SK-N-SH treated with all-trans-retinoic acid at 6 μM for 48 hours (cell line): ENCODE results near the gene CLBA1.

ENCODE experiments used
- ATAC-seq: fragments of 200-7000 bp; cut with Tn5 transposase; 3 replicates; pipeline ENCODE4 v1.9.1; 2020; ENCODE audit warnings: mild to moderate bottlenecking, moderate library complexity
- BACH2 ChIP-seq: fragments of 250-450 bp; sonication (Bioruptor Pico); IDR thresholded peaks from 2 replicates; pipeline ENCODE4 v1.9.0; 2021; ENCODE audit warnings: mild to moderate bottlenecking, borderline replicate concordance
- CSDC2 ChIP-seq: fragments of 250-450 bp; sonication (Bioruptor Pico); IDR thresholded peaks from 2 replicates; pipeline ENCODE4 v1.5.0; 2020; ENCODE audit warnings: mild to moderate bottlenecking, moderate library complexity
- ESRRG ChIP-seq: fragments of 250-450 bp; sonication (Bioruptor Pico); IDR thresholded peaks from 2 replicates; pipeline ENCODE4 v1.6.1; 2021; ENCODE audit warnings: mild to moderate bottlenecking
- GLIS3 ChIP-seq: fragments of 250-450 bp; sonication (Bioruptor Pico); IDR thresholded peaks from 2 replicates; pipeline ENCODE4 v1.5.0; 2020; ENCODE audit warnings: mild to moderate bottlenecking, moderate library complexity
- ISL1 ChIP-seq: fragments of 250-450 bp; sonication (Bioruptor Pico); IDR thresholded peaks from 2 replicates; pipeline ENCODE4 v2.1.2; 2022; ENCODE audit warnings: mild to moderate bottlenecking, moderate library complexity
- OSR1 ChIP-seq: fragments of 250-450 bp; sonication (Bioruptor Pico); IDR thresholded peaks from 2 replicates; pipeline ENCODE4 v1.8.0; 2022; ENCODE audit warnings: moderate library complexity, mild to moderate bottlenecking, inconsistent platforms
- PPARA ChIP-seq: fragments of 250-450 bp; sonication (Bioruptor Pico); IDR thresholded peaks from 2 replicates; pipeline ENCODE4 v1.5.0; 2020; ENCODE audit warnings: mild to moderate bottlenecking, borderline replicate concordance
- RARB ChIP-seq: fragments of 250-450 bp; sonication (Bioruptor Pico); IDR thresholded peaks from 2 replicates; pipeline ENCODE4 v1.8.0; 2021; ENCODE audit warnings: mild to moderate bottlenecking, moderate library complexity
- SNAI2 ChIP-seq: fragments of 250-450 bp; sonication (Bioruptor Pico); IDR thresholded peaks from 2 replicates; pipeline ENCODE4 v1.5.0; 2020; ENCODE audit warnings: mild to moderate bottlenecking, moderate library complexity
- TOX ChIP-seq: fragments of 250-450 bp; sonication (Bioruptor Pico); IDR thresholded peaks from 2 replicates; pipeline ENCODE4 v1.8.0; 2021; ENCODE audit warnings: mild to moderate bottlenecking, moderate library complexity, borderline replicate concordance
- ZC3H10 ChIP-seq: fragments of 250-450 bp; sonication (Bioruptor Pico); IDR thresholded peaks from 2 replicates; pipeline ENCODE4 v1.5.1; 2021; ENCODE audit warnings: mild to moderate bottlenecking, moderate library complexity
- ZFP30 ChIP-seq: fragments of 450-650 bp; formaldehyde crosslinking; IDR thresholded peaks from 2 replicates; pipeline ENCODE4 v1.5.0; 2022; ENCODE audit warnings: mild to moderate bottlenecking, moderate library complexity
- ZNF565 ChIP-seq: fragments of 450-650 bp; formaldehyde crosslinking; conservative IDR thresholded peaks from 2 replicates; pipeline ENCODE4 v1.5.0; 2020; ENCODE audit warnings: low read depth, mild to moderate bottlenecking, moderate library complexity
- ZNF8 ChIP-seq: fragments of 450-650 bp; formaldehyde crosslinking; IDR thresholded peaks from 2 replicates; pipeline ENCODE4 v1.5.0; 2020; ENCODE audit warnings: mild to moderate bottlenecking, moderate library complexity
- TF ChIP-seq, protein P1 (sequence below): fragments of 250-450 bp; sonication (Bioruptor Pico); IDR thresholded peaks from 2 replicates; pipeline ENCODE4 v1.5.1; 2020; ENCODE audit warnings: low read depth, mild to moderate bottlenecking, moderate library complexity
- TF ChIP-seq, protein P2 (sequence below): fragments of 250-450 bp; sonication (Bioruptor Pico); IDR thresholded peaks from 2 replicates; pipeline ENCODE4 v1.5.0; 2020; ENCODE audit warnings: mild to moderate bottlenecking, moderate library complexity
- TF ChIP-seq, protein P3 (sequence below): fragments of 250-450 bp; sonication (Bioruptor Pico); IDR thresholded peaks from 2 replicates; pipeline ENCODE4 v1.8.0; 2021; ENCODE audit warnings: low read depth, mild to moderate bottlenecking, moderate library complexity, borderline replicate concordance
- TF ChIP-seq, protein P4 (sequence below): fragments of 250-450 bp; sonication (Bioruptor Pico); IDR thresholded peaks from 2 replicates; pipeline ENCODE4 v1.8.0; 2020; ENCODE audit warnings: mild to moderate bottlenecking, moderate library complexity, borderline replicate concordance
- TF ChIP-seq, protein P5 (sequence below): fragments of 250-450 bp; sonication (Bioruptor Pico); IDR thresholded peaks from 2 replicates; pipeline ENCODE4 v1.5.1; 2021; ENCODE audit warnings: mild to moderate bottlenecking, moderate library complexity

The CLBA1 gene

DNA sequence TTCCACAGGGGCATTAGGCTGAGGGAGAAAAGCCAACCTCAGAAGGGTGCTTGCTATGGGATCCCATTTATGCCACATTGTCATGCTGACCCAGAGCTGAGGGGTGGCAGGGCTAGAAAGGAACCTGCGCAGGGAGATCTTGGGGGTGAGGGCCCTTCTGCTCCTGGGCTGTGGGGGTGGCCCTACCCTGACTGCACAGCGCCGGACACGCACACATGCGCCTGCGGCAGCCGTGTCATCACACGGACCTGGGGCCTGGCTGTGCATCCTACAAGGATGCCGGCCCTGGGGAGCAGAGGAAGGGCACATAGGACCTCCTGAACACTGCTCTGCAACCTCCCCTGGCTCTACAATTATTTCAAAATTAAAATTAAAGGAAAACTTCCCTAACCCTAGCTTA lies 28.4 kb downstream of the CLBA1 start:
- no peak for ATAC-seq
- TF ChIP-seq, protein P1, sequence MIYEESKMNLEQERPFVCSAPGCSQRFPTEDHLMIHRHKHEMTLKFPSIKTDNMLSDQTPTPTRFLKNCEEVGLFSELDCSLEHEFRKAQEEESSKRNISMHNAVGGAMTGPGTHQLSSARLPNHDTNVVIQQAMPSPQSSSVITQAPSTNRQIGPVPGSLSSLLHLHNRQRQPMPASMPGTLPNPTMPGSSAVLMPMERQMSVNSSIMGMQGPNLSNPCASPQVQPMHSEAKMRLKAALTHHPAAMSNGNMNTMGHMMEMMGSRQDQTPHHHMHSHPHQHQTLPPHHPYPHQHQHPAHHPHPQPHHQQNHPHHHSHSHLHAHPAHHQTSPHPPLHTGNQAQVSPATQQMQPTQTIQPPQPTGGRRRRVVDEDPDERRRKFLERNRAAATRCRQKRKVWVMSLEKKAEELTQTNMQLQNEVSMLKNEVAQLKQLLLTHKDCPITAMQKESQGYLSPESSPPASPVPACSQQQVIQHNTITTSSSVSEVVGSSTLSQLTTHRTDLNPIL (CRISPR knock-in tag), result no peak
- TF ChIP-seq ESRRG (CRISPR knock-in tag), result no peak
- no peak for TF ChIP-seq RARB (CRISPR knock-in tag)
- TF ChIP-seq, all 23 proteins: peak for 0

DNA sequence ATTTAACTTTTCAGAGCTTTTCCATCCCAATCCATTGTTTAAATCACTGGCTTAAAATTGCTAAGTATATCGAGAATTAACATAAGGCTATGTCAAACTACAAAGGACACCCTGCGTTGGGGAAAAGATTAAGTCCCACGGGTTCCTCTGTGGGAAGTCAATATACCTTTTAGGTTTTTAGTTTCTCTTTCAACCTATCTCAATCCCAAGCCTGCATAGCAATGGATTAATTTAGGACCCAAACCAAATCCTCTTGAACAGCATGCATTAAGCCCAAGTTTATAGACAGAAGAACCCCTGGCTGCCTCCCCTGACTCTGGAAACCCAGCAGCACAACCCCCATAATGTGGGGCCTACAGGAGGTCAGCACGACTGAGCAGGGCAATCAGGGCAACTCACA lies 29.0 kb downstream of the CLBA1 start:
- no peak for ATAC-seq
- TF ChIP-seq, protein P2, sequence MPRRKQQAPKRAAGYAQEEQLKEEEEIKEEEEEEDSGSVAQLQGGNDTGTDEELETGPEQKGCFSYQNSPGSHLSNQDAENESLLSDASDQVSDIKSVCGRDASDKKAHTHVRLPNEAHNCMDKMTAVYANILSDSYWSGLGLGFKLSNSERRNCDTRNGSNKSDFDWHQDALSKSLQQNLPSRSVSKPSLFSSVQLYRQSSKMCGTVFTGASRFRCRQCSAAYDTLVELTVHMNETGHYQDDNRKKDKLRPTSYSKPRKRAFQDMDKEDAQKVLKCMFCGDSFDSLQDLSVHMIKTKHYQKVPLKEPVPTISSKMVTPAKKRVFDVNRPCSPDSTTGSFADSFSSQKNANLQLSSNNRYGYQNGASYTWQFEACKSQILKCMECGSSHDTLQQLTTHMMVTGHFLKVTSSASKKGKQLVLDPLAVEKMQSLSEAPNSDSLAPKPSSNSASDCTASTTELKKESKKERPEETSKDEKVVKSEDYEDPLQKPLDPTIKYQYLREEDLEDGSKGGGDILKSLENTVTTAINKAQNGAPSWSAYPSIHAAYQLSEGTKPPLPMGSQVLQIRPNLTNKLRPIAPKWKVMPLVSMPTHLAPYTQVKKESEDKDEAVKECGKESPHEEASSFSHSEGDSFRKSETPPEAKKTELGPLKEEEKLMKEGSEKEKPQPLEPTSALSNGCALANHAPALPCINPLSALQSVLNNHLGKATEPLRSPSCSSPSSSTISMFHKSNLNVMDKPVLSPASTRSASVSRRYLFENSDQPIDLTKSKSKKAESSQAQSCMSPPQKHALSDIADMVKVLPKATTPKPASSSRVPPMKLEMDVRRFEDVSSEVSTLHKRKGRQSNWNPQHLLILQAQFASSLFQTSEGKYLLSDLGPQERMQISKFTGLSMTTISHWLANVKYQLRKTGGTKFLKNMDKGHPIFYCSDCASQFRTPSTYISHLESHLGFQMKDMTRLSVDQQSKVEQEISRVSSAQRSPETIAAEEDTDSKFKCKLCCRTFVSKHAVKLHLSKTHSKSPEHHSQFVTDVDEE, result no peak
- TF ChIP-seq ESRRG (CRISPR knock-in tag) (no peak), ZNF8 (CRISPR knock-in tag) (no peak), SNAI2 (no peak), ISL1 (CRISPR knock-in tag) (no peak), RARB (CRISPR knock-in tag) (no peak), CSDC2 (CRISPR knock-in tag) (no peak), PPARA (CRISPR knock-in tag) (no peak), ZFP30 (CRISPR knock-in tag) (no peak), ZNF565 (CRISPR knock-in tag) (no peak)
- TF ChIP-seq, protein P3, sequence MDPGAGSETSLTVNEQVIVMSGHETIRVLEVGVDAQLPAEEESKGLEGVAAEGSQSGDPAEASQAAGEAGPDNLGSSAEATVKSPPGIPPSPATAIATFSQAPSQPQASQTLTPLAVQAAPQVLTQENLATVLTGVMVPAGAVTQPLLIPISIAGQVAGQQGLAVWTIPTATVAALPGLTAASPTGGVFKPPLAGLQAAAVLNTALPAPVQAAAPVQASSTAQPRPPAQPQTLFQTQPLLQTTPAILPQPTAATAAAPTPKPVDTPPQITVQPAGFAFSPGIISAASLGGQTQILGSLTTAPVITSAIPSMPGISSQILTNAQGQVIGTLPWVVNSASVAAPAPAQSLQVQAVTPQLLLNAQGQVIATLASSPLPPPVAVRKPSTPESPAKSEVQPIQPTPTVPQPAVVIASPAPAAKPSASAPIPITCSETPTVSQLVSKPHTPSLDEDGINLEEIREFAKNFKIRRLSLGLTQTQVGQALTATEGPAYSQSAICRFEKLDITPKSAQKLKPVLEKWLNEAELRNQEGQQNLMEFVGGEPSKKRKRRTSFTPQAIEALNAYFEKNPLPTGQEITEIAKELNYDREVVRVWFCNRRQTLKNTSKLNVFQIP (CRISPR knock-in tag), result no peak
- TF ChIP-seq, protein P4, sequence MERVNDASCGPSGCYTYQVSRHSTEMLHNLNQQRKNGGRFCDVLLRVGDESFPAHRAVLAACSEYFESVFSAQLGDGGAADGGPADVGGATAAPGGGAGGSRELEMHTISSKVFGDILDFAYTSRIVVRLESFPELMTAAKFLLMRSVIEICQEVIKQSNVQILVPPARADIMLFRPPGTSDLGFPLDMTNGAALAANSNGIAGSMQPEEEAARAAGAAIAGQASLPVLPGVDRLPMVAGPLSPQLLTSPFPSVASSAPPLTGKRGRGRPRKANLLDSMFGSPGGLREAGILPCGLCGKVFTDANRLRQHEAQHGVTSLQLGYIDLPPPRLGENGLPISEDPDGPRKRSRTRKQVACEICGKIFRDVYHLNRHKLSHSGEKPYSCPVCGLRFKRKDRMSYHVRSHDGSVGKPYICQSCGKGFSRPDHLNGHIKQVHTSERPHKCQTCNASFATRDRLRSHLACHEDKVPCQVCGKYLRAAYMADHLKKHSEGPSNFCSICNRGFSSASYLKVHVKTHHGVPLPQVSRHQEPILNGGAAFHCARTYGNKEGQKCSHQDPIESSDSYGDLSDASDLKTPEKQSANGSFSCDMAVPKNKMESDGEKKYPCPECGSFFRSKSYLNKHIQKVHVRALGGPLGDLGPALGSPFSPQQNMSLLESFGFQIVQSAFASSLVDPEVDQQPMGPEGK (CRISPR knock-in tag), result no peak

DNA sequence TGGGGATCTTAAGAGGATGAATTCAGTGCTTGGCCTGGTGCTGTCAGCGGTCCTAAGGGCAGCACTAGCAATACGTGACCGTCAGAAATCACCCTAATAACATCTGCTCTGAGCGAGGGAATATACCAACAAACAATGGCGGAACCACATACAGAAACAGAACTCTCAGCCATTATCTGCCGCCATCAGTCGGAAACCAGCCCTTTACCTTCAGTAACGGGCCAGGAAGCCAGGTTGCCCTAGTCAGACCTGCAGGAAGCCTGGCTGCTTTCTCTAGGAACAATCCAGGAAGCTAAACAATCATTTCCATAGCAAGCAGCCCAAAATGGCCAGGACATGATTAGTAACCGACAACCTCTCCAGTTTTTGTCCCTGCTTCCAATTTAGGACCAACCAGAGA lies 29.7 kb downstream of the CLBA1 start:
- no peak for TF ChIP-seq OSR1 (CRISPR knock-in tag)
- ATAC-seq, result no peak

DNA sequence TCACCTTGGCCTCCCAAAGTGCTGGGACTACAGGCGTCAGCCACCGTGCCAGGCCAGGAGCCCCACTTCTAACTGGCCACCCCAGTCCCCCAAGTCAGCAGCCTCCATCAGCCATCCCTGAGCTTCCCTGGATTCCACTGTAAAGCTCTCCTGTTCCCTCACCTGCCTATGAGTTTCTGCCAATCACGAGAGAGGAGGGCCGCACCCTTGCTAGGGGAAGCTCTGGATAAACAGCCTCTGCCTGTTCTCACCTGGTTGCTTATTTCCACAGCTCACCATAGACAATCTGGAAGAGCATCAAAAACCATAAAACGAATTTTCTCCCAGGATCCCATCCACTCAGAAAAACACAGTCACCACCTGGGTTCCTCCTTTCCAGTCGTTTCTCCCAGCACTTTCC lies 30.3 kb downstream of the CLBA1 start:
- ATAC-seq, result no peak
- TF ChIP-seq ISL1 (CRISPR knock-in tag) (no peak), BACH2 (no peak), ZC3H10 (CRISPR knock-in tag) (no peak), PPARA (CRISPR knock-in tag) (no peak), GLIS3 (CRISPR knock-in tag) (no peak), TOX (no peak), ZNF565 (CRISPR knock-in tag) (no peak), ESRRG (CRISPR knock-in tag) (no peak), SNAI2 (no peak), OSR1 (CRISPR knock-in tag) (no peak)
- TF ChIP-seq, protein P4 (CRISPR knock-in tag), result no peak
- TF ChIP-seq, protein P2, result no peak
- TF ChIP-seq, protein P5, sequence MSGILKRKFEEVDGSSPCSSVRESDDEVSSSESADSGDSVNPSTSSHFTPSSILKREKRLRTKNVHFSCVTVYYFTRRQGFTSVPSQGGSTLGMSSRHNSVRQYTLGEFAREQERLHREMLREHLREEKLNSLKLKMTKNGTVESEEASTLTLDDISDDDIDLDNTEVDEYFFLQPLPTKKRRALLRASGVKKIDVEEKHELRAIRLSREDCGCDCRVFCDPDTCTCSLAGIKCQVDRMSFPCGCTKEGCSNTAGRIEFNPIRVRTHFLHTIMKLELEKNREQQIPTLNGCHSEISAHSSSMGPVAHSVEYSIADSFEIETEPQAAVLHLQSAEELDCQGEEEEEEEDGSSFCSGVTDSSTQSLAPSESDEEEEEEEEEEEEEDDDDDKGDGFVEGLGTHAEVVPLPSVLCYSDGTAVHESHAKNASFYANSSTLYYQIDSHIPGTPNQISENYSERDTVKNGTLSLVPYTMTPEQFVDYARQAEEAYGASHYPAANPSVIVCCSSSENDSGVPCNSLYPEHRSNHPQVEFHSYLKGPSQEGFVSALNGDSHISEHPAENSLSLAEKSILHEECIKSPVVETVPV, result no peak
- TF ChIP-seq, protein P3 (CRISPR knock-in tag), result no peak
